Mesendoderm (in vitro differentiated cells): ENCODE data around the gene ARAP2.

Experiments used
- DNase-seq: peaks from one replicate; pipeline ENCODE4 v3.0.0; 2013
- H2AK5ac ChIP-seq: 2 replicates; pipeline ENCODE4 v1.6.1; 2013; ENCODE audit warnings: low read length, inconsistent platforms
- H2BK120ac ChIP-seq: 2 replicates; pipeline ENCODE4 v1.6.1; 2013; ENCODE audit warnings: low read depth, mild to moderate bottlenecking, low read length, moderate library complexity, mixed read lengths
- H2BK15ac ChIP-seq: replicated peaks from 2 replicates; pipeline ENCODE4 v1.6.1; 2013; ENCODE audit warnings: low read depth, mild to moderate bottlenecking, moderate library complexity
- H2BK5ac ChIP-seq: 2 replicates; pipeline ENCODE4 v1.6.1; 2013; ENCODE audit warnings: low read length, inconsistent platforms
- H3K18ac ChIP-seq: 2 replicates; pipeline ENCODE4 v1.6.1; 2013; ENCODE audit warnings: mild to moderate bottlenecking, low read length, mixed read lengths
- H3K23ac ChIP-seq: one replicate; pipeline ENCODE4 v1.6.1; 2013; ENCODE audit warnings: low read length
- H3K27ac ChIP-seq: 2 replicates; pipeline ENCODE4 v1.5.1; 2013; ENCODE audit warnings: low read depth, mild to moderate bottlenecking, inconsistent platforms, low read length, moderate library complexity
- H3K27me3 ChIP-seq: 2 replicates; pipeline ENCODE4 v1.6.1; 2013; ENCODE audit warnings: low read length, control low read depth, mild to moderate bottlenecking, inconsistent platforms; ENCODE audit not compliant: insufficient read depth, poor library complexity
- H3K36me3 ChIP-seq: 2 replicates; pipeline ENCODE4 v1.6.1; 2013; ENCODE audit warnings: low read length, inconsistent platforms; ENCODE audit not compliant: control insufficient read depth, insufficient read depth
- H3K4ac ChIP-seq: one replicate; pipeline ENCODE4 v1.6.1; 2013; ENCODE audit warnings: low read depth, mild to moderate bottlenecking, low read length, moderate library complexity
- H3K4me1 ChIP-seq: 2 replicates; pipeline ENCODE4 v1.6.1; 2013; ENCODE audit warnings: low read depth, low read length, inconsistent platforms; ENCODE audit not compliant: control insufficient read depth
- H3K4me2 ChIP-seq: 2 replicates; pipeline ENCODE4 v1.6.1; 2013; ENCODE audit warnings: low read length
- H3K4me3 ChIP-seq: 2 replicates; pipeline ENCODE4 v1.5.1; 2013; ENCODE audit warnings: mild to moderate bottlenecking, low read length
- H3K56ac ChIP-seq: one replicate; pipeline ENCODE4 v1.6.1; 2013; ENCODE audit warnings: low read length
- H3K79me1 ChIP-seq: 2 replicates; pipeline ENCODE4 v1.6.1; 2013; ENCODE audit warnings: low read length, inconsistent platforms
- H3K79me2 ChIP-seq: 2 replicates; pipeline ENCODE4 v1.6.1; 2013; ENCODE audit warnings: mild to moderate bottlenecking, low read length; ENCODE audit not compliant: control insufficient read depth, insufficient read depth
- H3K9ac ChIP-seq: 2 replicates; pipeline ENCODE4 v1.6.1; 2013; ENCODE audit warnings: low read length, inconsistent platforms
- H4K5ac ChIP-seq: one replicate; pipeline ENCODE4 v1.6.1; 2013; ENCODE audit warnings: low read length
- H4K8ac ChIP-seq: one replicate; pipeline ENCODE4 v1.6.1; 2013; ENCODE audit warnings: low read depth, mild to moderate bottlenecking, control low read depth, low read length, moderate library complexity
- whole genome bisulfite sequencing: extraction: QIAGEN DNeasy Blood & Tissue Kit; methylation state at CpG from one replicate; pipeline ENCODE4 v1.1.7; 2013; ENCODE audit warnings: low lambda C conversion rate, missing lambda C conversion rate; ENCODE audit not compliant: insufficient coverage; ENCODE audit errors: extremely low coverage; 5-methylcytosine and 5-hydroxymethylcytosine counted together

ARAP2 gene

GRCh38 chr4:36173905-36174304 lies 70.4 kb downstream of the ARAP2 start:
- H4K5ac ChIP-seq: no peak overlapping the region

GRCh38 chr4:36172656-36173055 lies 71.7 kb downstream of the ARAP2 start:
- H2AK5ac ChIP-seq: no peak overlapping the region
- H3K36me3 ChIP-seq: no peaks in the 10 kb centered on the region
- no peak overlapping the region for H3K27ac ChIP-seq
- H3K9ac ChIP-seq: no peak overlapping the region
- no CpG with 5 or more reads among the region's 2 CpGs for whole genome bisulfite sequencing
- no peak overlapping the region for H2BK15ac ChIP-seq
- H2BK120ac ChIP-seq: no peak overlapping the region
- no peaks in the 10 kb centered on the region for H3K79me2 ChIP-seq
- no peak overlapping the region for H3K23ac ChIP-seq
- H3K18ac ChIP-seq: no peak overlapping the region
- DNase-seq: no peak
- H3K4me2 ChIP-seq: no peak overlapping the region
- no peaks in the 10 kb centered on the region for H3K27me3 ChIP-seq
- no peak overlapping the region for H3K56ac ChIP-seq
- H3K4me1 ChIP-seq: no peaks in the 10 kb centered on the region
- no peak overlapping the region for H3K4me3 ChIP-seq
- H3K4ac ChIP-seq: no peak overlapping the region
- H2BK5ac ChIP-seq: no peak overlapping the region
- no peak overlapping the region for H4K5ac ChIP-seq
- no peak overlapping the region for H4K8ac ChIP-seq
- H3K79me1 ChIP-seq: no peaks in the 10 kb centered on the region

More at GRCh38 chr4:36173905-36174304, 70.4 kb downstream of the ARAP2 start:
- Histone ChIP-seq H3K9ac (no peak overlapping the region), H2BK120ac (no peak overlapping the region), H3K4me1 (no peaks in the 10 kb centered on the region), H2BK5ac (no peak overlapping the region), H3K36me3 (no peaks in the 10 kb centered on the region), H3K79me2 (no peaks in the 10 kb centered on the region), H3K4me3 (no peak overlapping the region), H3K4ac (no peak overlapping the region), H3K23ac (no peak overlapping the region), H3K79me1 (no peaks in the 10 kb centered on the region), H3K18ac (no peak overlapping the region), H3K56ac (no peak overlapping the region), H3K27ac (no peak overlapping the region), H3K4me2 (no peak overlapping the region), H3K27me3 (no peaks in the 10 kb centered on the region), H4K8ac (no peak overlapping the region), H2BK15ac (no peak overlapping the region), H2AK5ac (no peak overlapping the region)
- no peak for DNase-seq

GRCh38 chr4:36168127-36168878 lies 76.0 kb downstream of the ARAP2 start:
- Histone ChIP-seq H2BK120ac (no peak overlapping the region), H3K4me2 (no peak overlapping the region), H3K27ac (no peak overlapping the region), H3K79me1 (no peaks in the 10 kb centered on the region), H3K56ac (no peak overlapping the region), H3K9ac (no peak overlapping the region), H3K23ac (no peak overlapping the region), H2BK15ac (no peak overlapping the region), H3K4me3 (no peak overlapping the region), H3K27me3 (no peaks in the 10 kb centered on the region), H3K4me1 (no peaks in the 10 kb centered on the region), H3K4ac (no peak overlapping the region), H4K5ac (no peak overlapping the region), H3K79me2 (no peaks in the 10 kb centered on the region), H2BK5ac (no peak overlapping the region), H2AK5ac (no peak overlapping the region), H3K18ac (no peak overlapping the region), H4K8ac (no peak overlapping the region), H3K36me3 (no peaks in the 10 kb centered on the region)
- no peak for DNase-seq
- no CpG with 5 or more reads among the region's 6 CpGs for WGBS

GRCh38 chr4:36165631-36166005 lies 78.7 kb downstream of the ARAP2 start:
- Histone ChIP-seq H3K4me1 (no peaks in the 10 kb centered on the region), H3K27me3 (no peaks in the 10 kb centered on the region), H3K9ac (no peak overlapping the region), H3K23ac (no peak overlapping the region), H2BK5ac (no peak overlapping the region), H3K79me1 (no peaks in the 10 kb centered on the region), H2AK5ac (no peak overlapping the region), H3K56ac (no peak overlapping the region), H3K4me3 (no peak overlapping the region), H3K18ac (no peak overlapping the region), H4K8ac (no peak overlapping the region), H3K79me2 (no peaks in the 10 kb centered on the region), H2BK120ac (no peak overlapping the region), H3K4ac (no peak overlapping the region), H4K5ac (no peak overlapping the region), H3K36me3 (no peaks in the 10 kb centered on the region), H3K4me2 (no peak overlapping the region), H3K27ac (no peak overlapping the region), H2BK15ac (no peak overlapping the region)
- no peak for DNase-seq
- no CpG with 5 or more reads among the region's 2 CpGs for WGBS

GRCh38 chr4:36164900-36165630 lies 79.2 kb downstream of the ARAP2 start:
- no peak overlapping the region for H4K8ac ChIP-seq
- H3K79me1 ChIP-seq: no peaks in the 10 kb centered on the region
- H3K27me3 ChIP-seq: no peaks in the 10 kb centered on the region
- H2AK5ac ChIP-seq: no peak overlapping the region
- no peaks in the 10 kb centered on the region for H3K79me2 ChIP-seq
- H3K56ac ChIP-seq: no peak overlapping the region
- H3K23ac ChIP-seq: no peak overlapping the region
- H2BK5ac ChIP-seq: no peak overlapping the region
- no peak overlapping the region for H3K18ac ChIP-seq
- H2BK120ac ChIP-seq: no peak overlapping the region
- no peak overlapping the region for H3K4me2 ChIP-seq
- DNase-seq: no peak
- 100% methylated on average over 1 of the region's 4 CpGs for WGBS
- H3K4me1 ChIP-seq: no peaks in the 10 kb centered on the region
- H4K5ac ChIP-seq: no peak overlapping the region
- H3K4ac ChIP-seq: no peak overlapping the region
- no peak overlapping the region for H3K9ac ChIP-seq
- no peaks in the 10 kb centered on the region for H3K36me3 ChIP-seq
- no peak overlapping the region for H3K4me3 ChIP-seq
- no peak overlapping the region for H2BK15ac ChIP-seq
- H3K27ac ChIP-seq: no peak overlapping the region
